GM18508 (cell line): ENCODE measurements around the gene FPGS.

Experiments used
- ATAC-seq: cut with Tn5 transposase; IDR thresholded peaks from one replicate; pipeline ENCODE4 v1.9.1; 2021; ENCODE audit warnings: moderate number of reproducible peaks; ENCODE audit not compliant: insufficient read depth, unreplicated experiment

FPGS gene

DNA sequence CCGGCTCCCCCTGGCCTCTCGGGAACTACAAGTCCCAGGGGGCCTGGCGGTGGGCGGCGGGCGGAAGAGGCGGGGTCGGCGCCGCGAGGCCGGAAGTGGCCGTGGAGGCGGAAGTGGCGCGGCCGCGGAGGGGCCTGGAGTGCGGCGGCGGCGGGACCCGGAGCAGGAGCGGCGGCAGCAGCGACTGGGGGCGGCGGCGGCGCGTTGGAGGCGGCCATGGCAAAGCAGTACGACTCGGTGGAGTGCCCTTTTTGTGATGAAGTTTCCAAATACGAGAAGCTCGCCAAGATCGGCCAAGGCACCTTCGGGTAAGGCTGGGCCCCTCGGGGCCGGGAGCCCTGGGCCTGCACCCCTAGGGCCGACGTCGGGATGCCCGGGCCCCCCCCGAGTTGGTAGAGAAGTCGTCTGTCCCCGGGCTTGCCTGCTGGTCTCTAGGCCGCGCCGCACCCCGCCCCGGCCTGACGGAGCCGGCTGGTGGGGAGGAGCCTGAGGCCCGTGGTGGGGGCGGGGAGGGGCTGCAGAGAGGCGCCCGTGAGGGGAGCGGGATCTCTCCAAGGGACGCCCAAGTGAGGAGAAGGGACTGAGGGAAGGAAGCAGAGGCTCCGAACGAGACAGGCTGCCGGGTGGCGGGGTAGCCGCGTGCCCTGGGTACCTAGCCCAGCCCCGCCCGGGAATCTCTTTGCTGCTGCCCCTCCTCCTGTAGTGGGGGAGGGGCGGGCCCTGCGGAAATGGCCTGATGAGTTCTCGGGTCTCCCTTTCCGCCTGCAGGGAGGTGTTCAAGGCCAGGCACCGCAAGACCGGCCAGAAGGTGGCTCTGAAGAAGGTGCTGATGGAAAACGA is 16.5 kb upstream of the FPGS start, which contains the start of gene CDK9:
Gene CDK9 (plus strand): TSS at position 102 of the 840 bp plus-strand sequence. CDS start 115 bp downstream, at position 217.
- no peak for ATAC-seq

DNA sequence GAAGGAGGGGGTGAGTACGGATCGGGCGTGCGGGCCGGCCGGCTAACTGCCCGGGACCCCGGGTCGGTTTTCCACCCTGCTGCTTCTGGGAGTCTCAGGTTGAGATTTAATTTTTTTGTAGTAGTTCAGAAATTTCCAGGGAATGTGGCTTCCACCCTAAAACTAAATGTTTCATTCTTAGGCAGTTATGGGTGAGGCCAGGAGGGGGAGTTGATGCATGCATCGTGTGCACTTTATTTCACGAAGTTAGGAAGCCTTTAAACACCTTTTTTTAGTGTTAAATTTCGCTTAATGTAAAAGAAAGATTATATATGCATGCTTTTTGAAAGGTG is 15.9 kb upstream of the FPGS start:
- ATAC-seq = no peak

DNA sequence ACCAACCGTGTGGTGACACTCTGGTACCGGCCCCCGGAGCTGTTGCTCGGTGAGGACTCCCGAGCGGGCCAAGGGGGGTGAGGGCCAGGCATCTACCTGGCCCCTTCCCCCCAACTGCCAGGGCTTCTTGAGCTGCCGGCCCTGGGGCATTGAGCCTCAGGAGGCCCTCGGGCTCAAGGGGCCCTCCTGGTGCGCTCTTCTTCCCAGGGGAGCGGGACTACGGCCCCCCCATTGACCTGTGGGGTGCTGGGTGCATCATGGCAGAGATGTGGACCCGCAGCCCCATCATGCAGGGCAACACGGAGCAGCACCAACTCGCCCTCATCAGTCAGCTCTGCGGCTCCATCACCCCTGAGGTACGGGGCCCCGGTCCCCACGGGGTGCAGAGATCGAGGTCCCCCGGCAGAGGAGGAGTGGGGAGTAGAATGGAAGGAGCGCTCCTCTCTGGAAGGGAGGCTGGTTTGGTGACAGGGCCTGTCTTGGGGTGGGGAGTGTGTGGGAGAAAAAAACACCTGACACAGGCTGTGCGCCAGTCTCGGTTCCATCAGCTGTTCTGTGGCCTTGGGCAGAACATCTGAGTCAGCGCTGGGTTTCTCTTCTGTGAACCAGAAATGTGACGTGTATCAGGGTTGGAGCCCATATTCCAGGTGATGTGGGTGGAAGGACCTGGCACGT is 14.2 kb upstream of the FPGS start:
- ATAC-seq = no peak

DNA sequence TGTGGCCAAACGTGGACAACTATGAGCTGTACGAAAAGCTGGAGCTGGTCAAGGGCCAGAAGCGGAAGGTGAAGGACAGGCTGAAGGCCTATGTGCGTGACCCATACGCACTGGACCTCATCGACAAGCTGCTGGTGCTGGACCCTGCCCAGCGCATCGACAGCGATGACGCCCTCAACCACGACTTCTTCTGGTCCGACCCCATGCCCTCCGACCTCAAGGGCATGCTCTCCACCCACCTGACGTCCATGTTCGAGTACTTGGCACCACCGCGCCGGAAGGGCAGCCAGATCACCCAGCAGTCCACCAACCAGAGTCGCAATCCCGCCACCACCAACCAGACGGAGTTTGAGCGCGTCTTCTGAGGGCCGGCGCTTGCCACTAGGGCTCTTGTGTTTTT is 13.5 kb upstream of the FPGS start:
- no peak for ATAC-seq

DNA sequence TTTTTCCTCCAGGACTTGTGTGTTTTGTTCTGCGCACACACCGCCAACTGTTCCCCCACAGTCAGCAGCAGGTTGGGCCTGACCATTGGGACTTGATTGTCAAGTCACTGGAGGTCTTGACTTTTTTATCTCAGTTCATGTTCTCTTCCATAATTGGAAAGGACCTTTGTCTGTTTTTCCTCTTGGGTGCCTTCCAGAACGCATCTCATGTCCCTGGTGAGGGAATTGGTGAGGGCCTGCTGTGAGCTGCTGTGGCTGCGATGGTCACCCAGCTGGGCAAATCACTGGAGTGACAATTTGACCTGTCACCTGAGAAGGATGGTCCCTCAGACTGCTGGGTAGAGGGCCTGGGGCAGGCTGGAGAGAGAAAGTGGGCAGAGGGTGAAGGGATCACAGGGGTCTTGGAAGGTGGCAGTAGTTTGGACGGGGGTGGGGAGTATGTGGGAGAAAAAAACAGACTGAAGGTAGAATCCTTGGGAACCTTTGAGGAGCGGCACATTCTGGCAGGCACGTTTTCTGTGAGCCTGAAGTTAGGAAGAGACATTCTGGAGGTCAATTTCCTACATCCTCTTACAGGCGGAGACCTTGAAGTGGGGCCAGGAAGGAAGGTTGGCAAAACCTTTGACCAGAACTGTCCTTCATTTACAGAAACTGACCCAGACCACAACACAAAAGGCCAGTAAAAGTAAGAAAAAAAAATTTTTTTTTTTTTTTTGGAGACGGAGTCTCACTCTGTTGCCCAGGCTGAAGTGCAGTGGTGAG is 12.4 kb upstream of the FPGS start:
- ATAC-seq = no peak

DNA sequence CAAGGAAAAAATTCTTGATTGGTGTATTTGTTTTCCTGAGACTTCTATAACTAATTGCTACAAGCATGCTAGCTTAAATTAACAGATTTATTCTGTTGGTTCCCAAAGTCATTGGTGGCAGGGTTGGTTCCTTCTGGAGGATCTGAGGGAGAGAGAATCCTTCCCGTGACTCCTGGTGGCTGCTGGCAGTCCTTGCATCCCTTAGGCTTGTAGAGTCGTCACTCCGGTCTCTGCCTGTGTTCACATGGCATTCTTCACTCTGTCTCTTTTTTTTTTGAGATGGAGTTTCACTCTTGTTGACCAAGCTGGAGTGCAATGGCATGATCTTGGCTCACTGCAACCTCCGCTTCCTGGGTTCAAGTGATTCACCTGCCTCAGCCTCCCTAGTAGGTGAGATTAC is 11.6 kb upstream of the FPGS start:
- no peak for ATAC-seq

DNA sequence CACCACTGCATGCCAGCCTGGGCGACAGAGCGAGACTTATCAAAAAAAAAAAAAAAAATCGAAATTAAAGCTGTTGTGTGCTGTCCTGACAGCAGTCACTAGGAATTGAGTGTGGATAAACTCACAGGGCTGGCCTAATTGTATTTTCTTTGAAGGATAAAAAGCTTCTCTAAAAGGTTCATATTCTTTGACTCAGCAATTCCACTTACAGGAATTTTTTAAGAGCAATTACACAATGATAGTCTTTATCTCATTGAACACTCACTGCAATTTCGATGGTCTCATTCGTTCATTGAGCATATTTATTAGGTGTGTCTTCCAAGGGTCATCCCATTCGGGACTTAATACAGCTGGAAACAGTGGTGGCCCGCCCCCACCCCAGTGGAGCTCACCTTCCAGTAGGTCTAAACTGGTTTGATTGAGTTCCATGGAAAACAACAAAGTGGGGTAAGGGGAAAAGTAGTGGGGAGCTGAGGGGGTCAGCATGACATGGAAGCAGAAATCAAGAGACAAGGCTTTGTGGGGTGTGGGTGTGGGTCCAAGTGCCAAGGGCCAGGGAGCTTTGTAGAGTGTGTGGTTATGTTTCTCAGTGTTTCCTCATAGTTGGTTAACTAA is 10.2 kb upstream of the FPGS start:
- no peak for ATAC-seq

DNA sequence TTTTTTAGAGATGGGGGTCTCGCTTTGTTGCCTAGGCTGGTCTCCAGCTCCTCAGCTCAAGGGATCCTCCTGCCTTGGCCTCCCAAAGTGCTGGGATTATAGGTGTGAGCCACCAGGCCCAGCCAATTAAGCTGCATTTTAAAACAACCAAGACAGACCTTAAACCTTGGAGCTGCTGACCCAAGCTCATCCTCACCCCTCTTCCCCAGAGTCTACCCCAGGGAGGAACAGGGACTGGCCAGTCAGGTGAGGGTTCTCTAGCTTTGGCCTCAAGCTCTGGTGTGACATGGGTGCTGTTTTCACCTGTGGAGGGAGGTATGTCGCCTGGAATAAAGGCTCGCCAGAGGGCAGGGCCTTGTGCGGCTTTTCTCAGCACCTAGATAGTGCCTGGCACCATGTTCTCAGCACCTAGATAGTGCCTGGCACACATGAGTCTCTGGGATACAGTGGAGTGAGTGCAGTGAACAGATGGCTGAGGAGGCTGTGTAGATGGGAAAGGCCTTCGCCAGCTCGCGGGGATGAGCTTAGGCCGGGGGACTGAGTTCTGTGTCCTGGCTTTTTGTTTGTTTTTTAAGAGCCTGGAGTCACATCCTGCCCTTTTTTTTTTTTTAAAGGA is 9.5 kb upstream of the FPGS start:
- ATAC-seq = no peak

DNA sequence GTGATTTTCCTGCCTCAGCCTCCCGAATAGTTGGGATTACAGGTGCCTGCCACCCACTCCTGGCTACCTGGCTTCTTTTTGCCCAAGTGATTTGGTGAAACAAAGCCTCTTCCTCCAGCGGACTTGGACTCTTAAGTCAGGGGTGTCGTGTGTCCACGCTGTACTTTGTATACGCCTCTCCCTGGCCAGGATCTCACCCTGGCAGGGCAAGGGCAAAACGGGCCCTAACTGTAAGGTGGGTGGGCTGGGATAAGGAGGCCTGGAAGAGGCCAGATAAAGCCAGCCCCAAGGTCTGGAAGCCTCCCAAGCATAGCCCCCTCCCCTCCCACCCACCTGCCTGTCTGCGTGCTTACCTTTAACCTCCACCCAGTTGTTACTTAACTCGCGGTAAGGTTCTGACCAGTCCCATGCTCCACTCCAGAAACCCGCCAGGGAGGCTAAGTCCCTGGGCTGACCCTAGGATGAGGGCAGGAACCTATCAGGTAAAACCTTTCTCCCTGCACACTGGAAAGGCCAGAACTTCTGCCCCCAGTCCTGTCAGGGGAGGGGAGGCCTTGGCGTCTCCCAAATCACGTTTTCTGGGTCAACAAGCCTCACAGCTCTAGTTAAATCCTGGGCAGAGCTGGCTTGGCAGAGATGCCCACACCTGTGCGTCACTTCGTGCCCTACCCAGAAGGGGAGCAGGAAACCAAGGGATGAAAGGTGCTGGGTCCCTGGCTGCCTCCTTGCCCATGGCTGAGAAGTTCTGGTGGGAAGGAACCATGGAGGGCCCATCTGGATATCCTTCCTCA is 8.5 kb upstream of the FPGS start:
- ATAC-seq = no peak

DNA sequence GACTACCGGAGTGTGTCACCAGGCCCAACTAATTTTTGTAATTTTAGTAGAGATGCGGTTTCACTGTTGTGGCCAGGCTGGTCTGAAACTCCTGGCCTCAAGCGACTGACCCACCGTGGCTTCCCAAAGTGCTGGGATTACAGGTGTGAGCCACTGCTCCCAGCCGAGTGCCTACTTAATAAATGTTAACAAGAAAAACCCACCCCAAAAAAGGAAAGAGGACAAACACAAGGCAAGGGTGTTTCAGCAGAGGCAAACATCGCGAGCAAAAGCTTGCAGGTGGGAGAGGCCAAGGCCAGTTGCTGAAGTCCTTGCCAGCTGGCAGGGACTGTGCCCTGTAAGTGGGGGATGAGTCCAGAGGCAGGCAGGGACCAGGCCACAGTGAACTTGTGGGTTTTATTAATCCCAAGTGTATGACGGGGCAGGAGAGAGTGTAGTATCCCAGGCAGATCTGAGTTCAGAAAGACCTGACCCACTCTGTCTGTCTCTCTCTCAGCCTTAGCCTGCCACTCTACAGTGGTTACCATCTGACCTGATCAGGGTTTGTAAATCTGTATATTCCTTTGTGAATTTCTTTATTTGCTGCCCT is 6.4 kb upstream of the FPGS start:
- ATAC-seq = no peak

DNA sequence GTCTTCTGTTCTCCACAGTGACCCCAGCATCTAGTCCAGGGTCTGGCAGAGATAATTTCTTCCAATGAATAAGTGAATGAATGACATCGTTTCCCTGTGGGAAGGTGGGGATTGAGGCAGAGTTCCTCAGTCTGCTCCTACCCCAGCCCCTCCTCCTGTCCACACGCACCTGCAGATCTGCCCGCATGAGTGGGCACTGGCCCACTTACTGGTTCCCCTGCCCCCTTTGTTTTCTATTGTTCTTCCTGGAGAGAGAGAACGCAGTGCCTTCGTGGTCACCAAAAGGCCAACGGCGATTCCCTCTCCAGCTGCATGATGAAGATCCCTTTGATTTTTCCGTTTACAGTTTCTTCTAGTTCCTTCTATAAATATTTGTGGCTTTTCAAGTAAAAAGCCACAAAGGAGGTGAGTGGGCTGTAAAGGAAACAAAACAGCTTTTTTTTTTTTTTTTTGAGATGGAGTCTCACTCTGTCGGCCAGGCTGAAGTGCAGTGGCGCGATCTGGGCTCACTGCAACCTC is 5.8 kb upstream of the FPGS start:
- no peak for ATAC-seq

DNA sequence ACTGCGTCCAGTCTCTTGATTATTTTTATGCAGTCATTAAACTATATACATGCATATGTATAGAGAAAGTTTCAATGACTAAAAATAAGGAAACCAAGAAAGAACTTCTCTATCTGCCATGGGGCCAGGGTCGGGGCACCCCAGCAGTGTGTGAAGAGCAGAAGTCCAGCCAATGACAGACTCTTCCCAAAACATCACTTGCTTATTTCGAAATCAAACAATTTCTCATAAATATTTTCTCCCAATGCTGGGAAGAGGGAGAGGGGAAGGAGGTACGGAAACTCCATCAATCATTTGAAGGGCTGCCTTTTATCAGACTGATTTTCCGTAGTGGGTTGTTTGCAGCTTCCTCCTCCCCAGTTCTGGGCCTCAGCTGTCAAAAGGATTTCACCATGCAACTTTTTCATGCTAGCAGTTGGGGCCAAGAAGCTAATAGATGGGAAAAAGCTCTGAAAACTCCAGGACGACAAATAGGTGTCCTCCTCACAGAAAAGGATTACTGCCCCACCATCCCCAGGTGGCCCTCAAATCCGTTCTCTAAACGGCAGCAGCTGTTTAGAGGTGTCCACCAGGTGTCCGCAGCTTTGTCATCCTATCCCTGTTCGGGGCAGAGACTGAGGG is 617 bp upstream of the FPGS start:
- no peak for ATAC-seq

DNA sequence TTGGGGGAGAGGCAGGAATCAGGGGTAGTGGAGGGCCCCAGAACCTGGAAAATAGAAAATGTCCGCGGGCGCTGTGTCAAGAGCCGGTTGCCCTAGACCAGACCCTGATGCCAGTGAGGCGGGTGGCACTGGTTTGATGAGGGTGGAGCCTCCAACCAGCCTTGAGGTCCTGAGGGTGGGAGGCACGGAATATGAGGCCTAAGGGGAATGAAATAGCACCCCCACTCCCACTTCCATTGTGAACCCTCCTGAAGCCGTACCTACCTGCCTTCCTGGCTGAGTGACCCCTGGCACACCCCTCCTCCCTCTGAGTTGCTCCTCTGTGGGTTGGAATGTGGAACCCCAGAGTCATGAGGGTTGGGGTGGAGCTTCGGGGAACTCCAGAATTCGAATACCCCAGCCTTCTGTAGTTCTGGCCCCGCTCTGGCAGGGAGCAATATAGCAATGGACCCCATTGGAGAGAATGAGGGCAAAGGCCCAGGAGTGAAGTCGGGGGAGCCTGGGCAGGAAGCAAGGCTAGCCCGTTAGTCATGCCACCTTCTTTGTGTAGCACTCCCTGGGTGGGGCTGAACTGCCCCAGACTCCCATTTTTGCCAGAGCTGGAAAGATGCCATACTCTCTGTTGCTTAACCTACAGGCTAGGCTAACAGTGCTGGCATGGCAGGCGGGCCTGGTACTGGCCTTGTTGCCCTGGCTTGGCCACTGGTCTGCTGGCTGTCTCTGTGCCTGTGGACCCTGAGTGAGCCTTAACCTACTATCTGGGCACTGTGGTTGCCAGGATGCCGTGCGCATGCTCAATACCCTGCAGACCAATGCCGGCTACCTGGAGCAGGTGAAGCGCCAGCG is 1.0 kb downstream of the FPGS start:
- no peak for ATAC-seq

DNA sequence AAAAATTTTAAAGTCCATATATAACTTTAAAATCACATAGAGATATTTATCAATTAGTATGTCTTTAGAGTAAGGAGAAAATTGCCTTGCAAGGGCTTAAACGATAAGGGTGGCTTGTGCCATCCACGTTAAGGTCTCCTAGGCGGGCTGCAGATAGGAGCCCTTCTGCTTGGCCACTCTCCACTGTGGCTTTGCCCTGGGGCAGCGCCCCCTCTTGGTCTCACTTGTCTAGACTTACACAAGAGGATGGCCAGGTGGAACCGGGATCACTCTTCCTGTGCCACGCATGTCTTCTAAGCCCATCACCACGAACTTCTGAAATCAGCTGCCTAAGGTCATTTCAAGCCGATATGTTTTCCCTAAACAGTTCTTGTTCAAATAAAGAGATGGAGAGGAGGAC is 2.9 kb downstream of the FPGS start:
- no peak for ATAC-seq

DNA sequence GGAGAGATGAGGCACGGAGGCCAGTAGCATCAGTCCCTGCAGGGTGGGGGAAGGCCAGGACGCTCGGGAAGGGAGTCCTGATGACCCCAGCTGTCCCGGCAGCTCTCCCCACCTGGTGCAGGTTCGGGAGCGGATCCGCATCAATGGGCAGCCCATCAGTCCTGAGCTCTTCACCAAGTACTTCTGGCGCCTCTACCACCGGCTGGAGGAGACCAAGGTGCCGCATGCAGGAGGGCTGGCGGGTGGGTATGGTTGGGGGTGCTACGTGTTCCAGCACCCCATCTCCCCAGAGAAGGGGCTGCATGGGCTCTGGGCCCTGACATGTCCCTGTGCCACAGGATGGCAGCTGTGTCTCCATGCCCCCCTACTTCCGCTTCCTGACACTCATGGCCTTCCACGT is 4.2 kb downstream of the FPGS start:
- no peak for ATAC-seq

DNA sequence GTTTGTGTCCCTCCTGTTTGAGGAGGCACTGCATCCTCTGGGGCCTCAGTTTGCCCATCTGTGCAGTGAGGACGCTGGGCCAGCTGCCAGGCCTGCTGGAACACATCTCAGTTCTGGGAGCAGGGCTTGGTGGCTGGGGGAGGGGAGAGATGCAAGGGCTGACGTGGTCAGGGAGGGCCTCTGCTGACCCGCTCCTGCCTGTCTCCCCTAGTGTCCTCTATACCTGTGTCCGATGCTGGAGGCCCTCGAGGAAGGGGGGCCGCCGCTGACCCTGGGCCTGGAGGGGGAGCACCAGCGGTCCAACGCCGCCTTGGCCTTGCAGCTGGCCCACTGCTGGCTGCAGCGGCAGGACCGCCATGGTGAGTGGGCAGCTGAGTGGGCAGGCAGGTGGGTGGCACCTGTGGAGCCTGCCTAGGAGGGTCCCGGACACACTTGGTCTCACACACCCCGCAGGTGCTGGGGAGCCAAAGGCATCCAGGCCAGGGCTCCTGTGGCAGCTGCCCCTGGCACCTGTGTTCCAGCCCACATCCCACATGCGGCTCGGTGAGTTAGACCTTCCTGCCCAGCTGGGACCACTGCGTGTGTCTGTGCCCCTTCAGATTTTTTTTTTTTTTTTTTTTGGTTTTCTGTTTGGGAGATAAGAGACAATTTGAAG is 5.8 kb downstream of the FPGS start:
- no peak for ATAC-seq

DNA sequence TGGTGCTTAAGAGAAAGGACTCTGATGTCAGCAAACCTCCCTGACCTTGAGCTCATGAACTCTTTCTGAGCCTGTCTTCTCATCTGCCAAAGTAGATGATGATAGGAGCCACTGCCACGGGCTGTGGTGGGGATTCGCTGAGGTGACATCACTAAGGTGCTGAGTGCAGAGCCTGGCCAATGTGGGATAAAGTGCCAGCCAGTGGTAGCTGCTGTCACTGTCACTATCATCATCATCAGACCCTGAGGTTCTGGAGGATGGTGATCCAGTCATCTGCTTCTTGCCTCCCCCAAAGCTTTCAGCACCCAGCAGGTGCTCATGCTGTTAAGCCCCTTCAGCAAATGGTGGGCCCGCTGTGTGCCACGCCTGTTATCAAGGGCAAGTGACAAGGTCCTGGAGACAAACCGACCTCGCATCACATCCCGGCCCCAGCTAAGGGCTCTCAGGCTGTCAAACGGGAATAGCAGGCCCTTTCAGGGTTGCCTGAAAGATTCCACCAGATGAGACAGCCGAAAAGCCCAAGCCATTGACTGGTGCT is 6.4 kb downstream of the FPGS start:
- ATAC-seq = no peak
